Omental fat pad (tissue), 4 donors: ENCODE results near the gene ZNF846. TPM values are rescaled to one million over a fixed set of nuclear protein-coding genes. Genes with fewer than 3 reads are reported as not detected.
A peak's percentile ranks its signal among the peaks of the same experiment; 100 is the strongest.

Experiments used
- ATAC-seq: fragments of 150-250 bp; one replicate; pipeline ENCODE4 v1.9.1; 2016; ENCODE audit warnings: mild to moderate bottlenecking, moderate library complexity; ENCODE audit not compliant: low FRiP score
- DNase-seq: peaks from one replicate; pipeline ENCODE4 v3.0.0-alpha.2; 2019; ENCODE audit warnings: low spot score
- CTCF ChIP-seq, 3 donors: fragments of 450-650 bp; IDR thresholded peaks; one replicate each; pipeline ENCODE4 v1.5.1; 2016 to 2017; ENCODE audit warnings: antibody characterized with exemption in 3 of 3, mild to moderate bottlenecking in 3 of 3, moderate library complexity in 2 of 3
- total RNA-seq, 4 donors: library from RNA; depleted of rRNA; stranded (reverse); fragments of >200 nt; gene quantifications; one replicate each; pipeline ENCODE4 v1.1.0, GENCODE V29; 2016

ZNF846 gene
- 10 to 100 TPM in 2 of 4 donors, 1 to 10 TPM in 2; 6.5 to 21.4 (median 11.0) TPM for total RNA-seq

GRCh38 chr19:9768175-9769112, at the start of gene ZNF846:
TSS of gene ZNF846 (minus strand) at chr19:9768738. CDS start at chr19:9764950, 3,788 bp downstream.
- ATAC-seq (peak; percentile 100), DNase-seq (peak; percentile 72)
- no peak for TF ChIP-seq CTCF (IDR thresholded peaks at IDR 0.05)

- TF ChIP-seq CTCF (IDR thresholded peaks at IDR 0.05) = no peak
- no peak for ATAC-seq
- no peak for DNase-seq
Measured at GRCh38 chr19:9818175-9818733, 49.7 kb upstream of the ZNF846 start.

- ATAC-seq (peak; percentile 41), DNase-seq (no peak)
- no peak for TF ChIP-seq CTCF (IDR thresholded peaks at IDR 0.05)
Measured at GRCh38 chr19:9811139-9811538, 42.6 kb upstream of the ZNF846 start.

- no peak for TF ChIP-seq CTCF (IDR thresholded peaks at IDR 0.05)
Measured at GRCh38 chr19:9808855-9809824, 40.6 kb upstream of the ZNF846 start.

GRCh38 chr19:9806803-9807202, 38.3 kb upstream of the ZNF846 start:
- TF ChIP-seq CTCF (IDR thresholded peaks at IDR 0.05) = no peak
- ATAC-seq = no peak
- DNase-seq = no peak

More at GRCh38 chr19:9808855-9809824, 40.6 kb upstream of the ZNF846 start:
- ATAC-seq (no peak), DNase-seq (no peak)

- DNase-seq (no peak), ATAC-seq (no peak)
Measured at GRCh38 chr19:9801976-9802375, 33.4 kb upstream of the ZNF846 start.

More at GRCh38 chr19:9801976-9802375, 33.4 kb upstream of the ZNF846 start:
- no peak for TF ChIP-seq CTCF (IDR thresholded peaks at IDR 0.05)
